ENCODE data around the gene CACNA2D1. TPM values are rescaled to one million over a fixed set of nuclear protein-coding genes. Genes with fewer than 3 reads are reported as not detected.

Gene CACNA2D1
- total RNA-seq, 1 donor from 2014 or later = not detected

DNA sequence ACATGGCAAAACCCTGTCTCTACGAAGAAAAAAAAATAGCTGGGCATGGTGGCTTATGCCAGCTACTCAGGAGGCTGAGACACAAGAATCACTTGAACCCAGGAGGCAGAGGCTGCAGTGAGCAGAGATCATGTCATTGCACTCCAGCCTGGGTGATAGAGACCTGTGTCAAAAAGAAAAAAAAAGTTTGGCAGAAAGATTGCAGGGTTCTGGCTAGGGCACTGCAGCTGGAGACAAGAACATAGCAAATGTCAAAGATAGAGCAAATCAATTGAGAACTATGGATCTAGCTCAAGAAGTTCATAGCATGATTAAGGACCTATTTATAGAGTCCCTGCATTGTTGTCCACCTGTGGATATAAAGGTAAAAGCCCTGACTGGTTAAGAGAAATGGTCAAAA is 79.5 kb downstream of the CACNA2D1 start:
- Mint-ChIP-seq H3K36me3 (ENCODE audit: low read depth) (no peaks in the 10 kb centered on the region), H3K4me3 (no peak overlapping the region), H3K27me3 (no peaks in the 10 kb centered on the region), H3K27ac (no peak overlapping the region), H3K9me3 (no peaks in the 10 kb centered on the region), H3K4me1 (no peaks in the 10 kb centered on the region)
- no peak for DNase-seq
- intact Hi-C loops (cut with micrococcal nuclease) = no loop called here

DNA sequence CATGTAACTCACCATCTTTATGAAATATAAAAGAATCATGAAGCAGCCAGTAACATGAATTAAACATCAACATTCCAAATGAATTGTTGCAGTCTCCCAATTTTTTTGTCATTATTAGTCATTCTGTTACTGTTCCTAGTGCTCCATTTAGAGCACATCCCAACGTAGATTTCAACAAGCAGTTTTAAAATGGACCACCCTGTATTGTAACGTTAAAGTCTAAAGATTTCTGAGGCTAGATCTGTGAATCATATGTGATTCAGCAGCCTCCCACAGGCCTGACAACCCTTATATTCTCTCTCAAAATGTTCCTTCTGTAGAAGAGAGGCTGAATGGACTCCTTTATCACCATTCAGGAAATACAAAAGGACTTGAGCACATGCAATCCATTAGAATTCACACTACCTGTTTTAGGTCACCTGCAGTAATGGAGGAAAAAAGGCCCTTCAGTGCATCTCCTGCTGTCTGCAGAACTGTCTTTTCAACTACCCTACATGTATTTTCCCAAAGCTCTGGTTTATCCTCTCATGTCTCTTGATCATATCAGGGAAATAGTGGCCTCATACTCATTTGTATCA is 81.4 kb downstream of the CACNA2D1 start:
- Mint-ChIP-seq H3K9me3 (no peaks in the 10 kb centered on the region), H3K36me3 (ENCODE audit: low read depth) (no peaks in the 10 kb centered on the region), H3K27me3 (no peaks in the 10 kb centered on the region)

DNA sequence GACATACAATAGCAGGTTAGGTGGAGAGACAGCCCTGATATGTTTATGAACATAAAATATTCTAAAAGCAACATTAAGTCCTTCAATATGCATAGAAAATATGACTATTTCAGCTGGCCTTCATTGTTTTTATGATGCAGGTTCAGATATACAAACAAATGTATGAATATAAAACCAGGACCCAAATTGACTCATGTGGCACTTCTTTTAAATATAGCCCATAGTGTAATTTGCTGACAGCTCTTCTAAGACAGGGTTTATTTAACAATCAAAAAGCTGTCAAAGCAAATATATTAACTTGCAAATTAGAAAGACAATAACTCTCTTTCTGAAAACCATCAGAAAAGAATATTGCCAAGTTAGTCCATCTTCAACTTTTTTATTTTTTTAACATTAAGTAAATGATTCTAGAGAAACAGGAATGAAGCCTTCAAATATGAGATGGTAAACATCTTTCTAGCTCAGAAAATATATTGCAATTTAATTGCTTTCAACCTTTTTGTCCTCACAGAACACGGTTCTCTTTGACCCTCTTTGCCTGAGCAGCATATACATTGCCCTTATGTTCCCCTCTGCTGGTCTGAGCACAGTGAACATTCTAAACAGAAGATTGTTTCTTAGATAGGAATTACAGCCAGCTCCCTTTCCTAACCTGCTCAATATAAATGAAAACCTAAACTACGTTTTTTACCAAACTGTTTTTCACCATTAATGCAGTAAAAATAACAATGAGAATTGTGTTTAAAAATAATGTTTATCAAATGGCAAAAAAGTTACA is 82.8 kb downstream of the CACNA2D1 start:
- Mint-ChIP-seq H3K4me1 (no peaks in the 10 kb centered on the region), H3K27ac (no peak overlapping the region), H3K36me3 (ENCODE audit: low read depth) (no peaks in the 10 kb centered on the region), H3K4me3 (no peak overlapping the region), H3K9me3 (no peaks in the 10 kb centered on the region), H3K27me3 (no peaks in the 10 kb centered on the region)
- intact Hi-C loops (cut with micrococcal nuclease) = no loop called here
- DNase-seq = no peak

More for the DNA sequence above, 81.4 kb downstream of the CACNA2D1 start:
- intact Hi-C loops (cut with micrococcal nuclease) = no loop called here
- no peak overlapping the region for H3K4me3 Mint-ChIP-seq
- H3K27ac Mint-ChIP-seq = no peak overlapping the region
- DNase-seq = no peak
- H3K4me1 Mint-ChIP-seq = no peaks in the 10 kb centered on the region

DNA sequence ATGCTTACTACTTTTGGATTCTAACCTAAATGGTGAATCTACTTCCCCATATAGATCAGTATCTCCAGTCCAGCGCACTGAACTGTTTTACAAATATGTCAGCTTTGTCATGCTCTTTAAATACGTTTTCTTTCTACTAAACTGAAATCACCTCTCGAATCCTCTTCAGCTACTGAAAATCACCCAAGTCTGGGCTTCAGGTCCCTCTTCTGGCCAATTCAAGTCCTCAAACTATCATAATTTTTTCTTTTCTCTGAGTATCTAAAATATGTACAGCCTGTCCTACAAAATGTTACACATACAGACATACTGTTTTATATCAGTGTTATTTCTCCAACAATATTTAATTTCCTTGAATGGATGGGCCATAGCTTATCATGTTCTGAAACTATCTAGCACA is 84.2 kb downstream of the CACNA2D1 start:
- Mint-ChIP-seq H3K27me3 (no peaks in the 10 kb centered on the region), H3K4me1 (no peaks in the 10 kb centered on the region), H3K4me3 (no peak overlapping the region), H3K9me3 (no peaks in the 10 kb centered on the region), H3K27ac (no peak overlapping the region), H3K36me3 (ENCODE audit: low read depth) (no peaks in the 10 kb centered on the region)
- intact Hi-C loops (cut with micrococcal nuclease) = no loop called here
- DNase-seq = no peak

DNA sequence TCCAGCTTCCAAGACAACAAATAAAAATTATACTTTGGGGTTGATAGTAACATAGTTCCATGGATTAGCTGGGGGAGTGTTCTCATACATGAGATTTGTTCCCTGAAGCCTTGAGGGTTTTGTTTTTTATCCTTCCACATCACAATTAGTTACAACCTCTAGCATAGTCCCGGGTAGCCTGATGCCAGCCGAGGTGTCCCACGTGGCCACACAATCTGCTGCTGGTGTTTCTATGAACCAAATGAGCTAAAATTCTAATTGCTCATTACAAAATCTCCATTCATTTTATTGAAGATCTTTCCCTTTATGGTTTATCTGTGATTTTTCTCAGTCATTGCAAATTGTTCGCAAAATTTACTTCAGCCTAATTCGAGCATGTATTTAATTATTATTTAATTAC is 84.7 kb downstream of the CACNA2D1 start:
- H3K4me1 Mint-ChIP-seq = no peaks in the 10 kb centered on the region
- intact Hi-C loops (cut with micrococcal nuclease) = no loop called here
- H3K27me3 Mint-ChIP-seq = no peaks in the 10 kb centered on the region
- H3K27ac Mint-ChIP-seq = no peak overlapping the region
- H3K9me3 Mint-ChIP-seq = no peaks in the 10 kb centered on the region
- H3K4me3 Mint-ChIP-seq = no peak overlapping the region
- no peak for DNase-seq
- no peaks in the 10 kb centered on the region for H3K36me3 Mint-ChIP-seq (ENCODE audit: low read depth)

DNA sequence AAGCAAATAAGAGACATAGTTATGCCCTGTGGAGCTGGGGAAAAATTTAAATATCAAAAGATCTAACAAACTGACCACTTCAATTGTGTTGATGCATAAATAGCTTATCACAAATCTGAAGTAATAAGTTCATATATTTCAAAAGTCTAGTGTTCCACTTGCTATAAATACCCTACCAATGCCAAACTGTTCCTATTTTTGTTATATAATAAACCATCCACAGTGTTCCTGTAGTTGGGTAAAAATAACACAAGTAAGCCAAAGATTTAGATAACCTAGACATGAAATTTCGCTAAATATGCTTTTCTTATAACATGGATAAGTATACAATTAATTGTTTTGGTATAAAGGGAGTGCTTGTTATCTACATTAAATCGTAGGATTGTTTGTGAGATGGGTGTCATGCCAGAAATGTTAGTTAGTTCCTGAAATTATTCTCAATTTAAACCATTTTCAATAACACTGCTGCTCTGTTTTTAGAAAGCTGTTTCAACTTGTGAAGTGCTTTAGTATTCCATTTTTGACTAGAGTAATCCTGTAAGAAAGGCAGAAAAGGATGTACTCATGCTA is 85.5 kb downstream of the CACNA2D1 start:
- no peaks in the 10 kb centered on the region for H3K4me1 Mint-ChIP-seq
- intact Hi-C loops (cut with micrococcal nuclease) = no loop called here
- no peaks in the 10 kb centered on the region for H3K27me3 Mint-ChIP-seq
- no peaks in the 10 kb centered on the region for H3K36me3 Mint-ChIP-seq (ENCODE audit: low read depth)
- no peak overlapping the region for H3K27ac Mint-ChIP-seq
- no peak overlapping the region for H3K4me3 Mint-ChIP-seq
- DNase-seq = no peak
- H3K9me3 Mint-ChIP-seq = no peaks in the 10 kb centered on the region

DNA sequence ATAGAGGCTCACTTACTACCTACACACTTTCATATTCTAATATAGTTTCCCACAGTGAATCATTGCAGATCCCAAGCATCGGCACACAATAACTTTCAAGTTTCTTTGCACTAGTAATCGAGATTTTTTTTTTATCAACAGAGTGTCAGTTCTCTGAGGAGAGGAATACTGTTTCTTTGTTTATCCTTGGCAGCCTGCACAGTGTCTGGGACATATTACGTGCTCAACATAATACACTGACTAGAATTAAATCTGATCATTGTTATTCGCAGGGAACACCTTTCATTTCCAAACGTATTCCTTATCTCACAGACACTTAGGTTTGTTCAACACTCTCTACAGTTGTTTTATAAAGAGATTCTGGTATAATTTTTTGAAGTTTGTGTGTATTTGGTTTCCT is 95.3 kb downstream of the CACNA2D1 start:
- Mint-ChIP-seq H3K27ac (no peak overlapping the region), H3K4me1 (no peaks in the 10 kb centered on the region), H3K36me3 (ENCODE audit: low read depth) (no peaks in the 10 kb centered on the region), H3K9me3 (no peaks in the 10 kb centered on the region), H3K27me3 (no peaks in the 10 kb centered on the region), H3K4me3 (no peak overlapping the region)
- no peak for DNase-seq
- intact Hi-C loops (cut with micrococcal nuclease) = no loop called here

DNA sequence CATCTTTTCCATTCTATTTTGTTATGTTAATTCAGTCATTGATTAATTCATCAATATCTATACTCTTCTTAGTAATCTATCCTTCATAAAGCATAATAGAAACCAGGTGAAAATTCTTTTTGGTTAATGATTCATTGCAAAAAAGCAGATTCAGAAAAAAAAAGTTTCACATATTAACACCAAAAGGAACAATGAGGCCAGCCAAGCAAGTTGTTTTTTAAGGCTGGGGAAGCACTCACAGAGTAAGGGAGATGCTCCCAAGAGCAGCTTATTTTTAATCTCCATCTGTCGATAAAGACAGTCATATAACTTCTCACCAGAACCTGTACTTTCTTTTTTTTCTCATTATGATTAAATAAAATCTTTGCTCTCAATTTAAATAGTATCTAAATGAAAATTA is 95.8 kb downstream of the CACNA2D1 start:
- H3K27me3 Mint-ChIP-seq = no peaks in the 10 kb centered on the region
- intact Hi-C loops (cut with micrococcal nuclease) = no loop called here
- no peaks in the 10 kb centered on the region for H3K4me1 Mint-ChIP-seq
- H3K36me3 Mint-ChIP-seq (ENCODE audit: low read depth) = no peaks in the 10 kb centered on the region
- H3K27ac Mint-ChIP-seq = no peak overlapping the region
- no peak for DNase-seq
- no peaks in the 10 kb centered on the region for H3K9me3 Mint-ChIP-seq
- H3K4me3 Mint-ChIP-seq = no peak overlapping the region

DNA sequence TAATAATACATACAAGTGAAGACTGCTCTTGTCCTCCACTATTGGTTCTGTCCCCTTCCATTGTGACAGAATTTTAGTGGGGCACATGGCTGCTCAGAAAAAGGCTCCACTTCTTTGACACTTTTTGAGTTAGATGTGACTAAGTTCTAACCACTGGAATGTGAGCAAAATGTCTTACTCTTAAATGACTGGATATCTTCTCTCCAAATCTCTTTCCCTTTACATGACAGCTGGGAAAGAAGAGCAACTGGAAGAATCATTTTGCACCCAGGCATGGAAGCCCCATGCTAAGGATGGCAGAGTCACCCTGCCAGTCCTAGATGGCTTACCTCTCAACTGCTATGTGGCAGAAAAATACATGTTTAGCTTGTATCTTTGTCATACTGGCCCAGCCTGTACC is 97.7 kb downstream of the CACNA2D1 start:
- no peaks in the 10 kb centered on the region for H3K27me3 Mint-ChIP-seq
- no peaks in the 10 kb centered on the region for H3K36me3 Mint-ChIP-seq (ENCODE audit: low read depth)
- H3K4me1 Mint-ChIP-seq = no peaks in the 10 kb centered on the region
- H3K4me3 Mint-ChIP-seq = no peak overlapping the region
- intact Hi-C loops (cut with micrococcal nuclease) = no loop called here
- DNase-seq = no peak
- H3K27ac Mint-ChIP-seq = no peak overlapping the region
- H3K9me3 Mint-ChIP-seq = no peaks in the 10 kb centered on the region

DNA sequence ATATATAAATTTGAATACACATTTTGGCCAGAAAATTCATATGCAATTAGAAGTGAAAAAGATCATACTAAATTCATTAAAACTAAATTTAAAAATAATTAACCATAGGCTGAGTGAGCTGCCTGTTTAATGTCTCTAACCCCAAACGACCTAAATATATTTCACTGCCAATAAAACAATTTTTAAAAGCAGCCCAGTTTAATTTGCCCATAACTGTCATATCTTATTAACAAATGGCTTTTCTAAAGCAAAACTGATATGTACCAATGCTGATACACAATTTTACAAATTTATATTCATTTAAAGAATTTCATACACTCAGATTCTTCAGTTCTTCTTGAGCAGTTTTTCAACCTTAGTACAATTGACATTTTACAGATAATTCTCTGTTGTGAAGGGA is 99.9 kb downstream of the CACNA2D1 start:
- no peaks in the 10 kb centered on the region for H3K4me1 Mint-ChIP-seq
- intact Hi-C loops (cut with micrococcal nuclease) = no loop called here
- H3K27me3 Mint-ChIP-seq = no peaks in the 10 kb centered on the region
- no peaks in the 10 kb centered on the region for H3K9me3 Mint-ChIP-seq
- H3K27ac Mint-ChIP-seq = no peak overlapping the region
- no peak overlapping the region for H3K4me3 Mint-ChIP-seq
- DNase-seq = no peak
- no peaks in the 10 kb centered on the region for H3K36me3 Mint-ChIP-seq (ENCODE audit: low read depth)

DNA sequence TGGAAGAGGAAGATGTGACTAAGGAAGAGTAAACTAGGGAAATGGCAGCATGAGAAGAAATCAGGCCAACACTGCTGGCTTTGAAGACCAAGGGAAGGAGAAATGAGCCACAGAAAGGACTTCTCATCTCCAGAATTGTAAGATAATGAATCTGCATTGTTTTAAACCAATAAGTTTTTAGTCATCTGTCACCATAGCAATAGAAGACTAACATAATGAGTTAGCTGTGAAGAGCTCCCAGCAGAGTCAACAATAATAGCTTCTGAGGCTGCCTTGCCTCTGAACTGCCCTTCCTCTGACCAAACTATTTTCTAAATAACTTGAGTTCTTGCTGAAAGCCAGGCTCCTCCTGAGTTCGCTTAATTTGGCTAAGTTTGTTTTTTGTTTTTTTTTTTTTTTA is 103.6 kb downstream of the CACNA2D1 start:
- no peaks in the 10 kb centered on the region for H3K36me3 Mint-ChIP-seq (ENCODE audit: low read depth)
- H3K4me1 Mint-ChIP-seq = no peaks in the 10 kb centered on the region
- no peak overlapping the region for H3K27ac Mint-ChIP-seq
- H3K4me3 Mint-ChIP-seq = no peak overlapping the region
- no peaks in the 10 kb centered on the region for H3K27me3 Mint-ChIP-seq
- no peak for DNase-seq
- intact Hi-C loops (cut with micrococcal nuclease) = no loop called here
- H3K9me3 Mint-ChIP-seq = no peaks in the 10 kb centered on the region

DNA sequence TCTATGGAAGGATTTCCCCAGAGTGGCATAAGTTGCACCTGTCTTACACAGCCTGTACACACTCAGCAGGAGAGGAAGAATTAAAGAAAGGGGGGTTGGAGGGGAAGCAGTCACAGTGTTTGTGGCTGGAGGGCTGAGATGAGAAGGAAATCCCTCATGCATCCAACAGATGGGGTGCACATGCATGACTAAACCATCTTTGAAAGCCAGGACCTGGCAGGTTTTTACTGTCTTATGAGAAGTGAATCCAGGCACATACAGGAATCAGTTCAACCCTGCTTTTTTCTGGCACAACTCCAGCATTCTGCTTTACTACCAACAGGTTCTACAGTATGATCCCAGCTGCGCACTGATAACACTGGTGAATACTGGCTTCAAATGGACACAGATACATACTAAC is 107.7 kb downstream of the CACNA2D1 start:
- Mint-ChIP-seq H3K9me3 (no peaks in the 10 kb centered on the region), H3K4me3 (no peak overlapping the region), H3K27me3 (no peaks in the 10 kb centered on the region), H3K36me3 (ENCODE audit: low read depth) (no peaks in the 10 kb centered on the region), H3K4me1 (no peaks in the 10 kb centered on the region), H3K27ac (no peak overlapping the region)
- DNase-seq = no peak
- intact Hi-C loops (cut with micrococcal nuclease) = no loop called here

DNA sequence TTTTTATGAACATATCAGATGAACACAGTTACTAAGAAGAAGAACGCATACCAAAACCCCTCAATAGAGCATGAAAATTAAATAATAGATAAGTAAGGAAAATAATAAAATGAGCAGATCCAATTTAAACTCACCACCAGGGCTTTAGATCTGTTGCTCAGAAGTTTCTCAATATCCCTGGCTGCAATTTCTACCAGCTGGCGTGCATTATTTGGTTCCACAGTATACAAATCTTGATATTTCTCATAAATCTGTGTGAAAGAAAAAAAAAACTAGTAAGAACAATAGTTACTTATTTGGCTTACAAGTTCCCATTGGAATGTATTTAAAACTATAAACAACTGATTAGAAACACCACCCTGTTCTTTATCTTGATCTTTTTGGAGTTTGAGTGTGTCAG is 108.6 kb downstream of the CACNA2D1 start:
- no peaks in the 10 kb centered on the region for H3K4me1 Mint-ChIP-seq
- no peak overlapping the region for H3K4me3 Mint-ChIP-seq
- no peaks in the 10 kb centered on the region for H3K36me3 Mint-ChIP-seq (ENCODE audit: low read depth)
- no peak for DNase-seq
- intact Hi-C loops (cut with micrococcal nuclease) = no loop called here
- H3K27ac Mint-ChIP-seq = no peak overlapping the region
- no peaks in the 10 kb centered on the region for H3K9me3 Mint-ChIP-seq
- H3K27me3 Mint-ChIP-seq = no peaks in the 10 kb centered on the region

DNA sequence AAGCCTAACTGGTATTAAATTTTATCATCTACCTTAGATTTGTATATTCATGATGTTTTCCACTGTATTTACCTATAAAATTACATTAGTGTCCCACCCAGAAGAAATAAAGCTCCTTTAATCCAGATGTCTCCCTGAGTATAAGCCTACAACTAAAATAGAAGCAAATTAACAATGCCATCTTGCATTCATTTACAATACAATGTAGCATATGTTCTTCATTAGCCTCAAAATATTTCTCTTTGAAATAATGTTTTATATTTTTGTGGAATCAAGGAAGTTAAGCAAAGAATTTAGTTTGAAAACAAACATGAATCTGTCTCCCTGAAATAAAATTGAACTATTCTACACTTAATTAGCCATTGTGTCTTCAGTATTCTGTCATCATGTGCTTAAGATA is 112.3 kb downstream of the CACNA2D1 start:
- H3K4me1 Mint-ChIP-seq = no peaks in the 10 kb centered on the region
- intact Hi-C loops (cut with micrococcal nuclease) = no loop called here
- no peaks in the 10 kb centered on the region for H3K9me3 Mint-ChIP-seq
- no peak overlapping the region for H3K4me3 Mint-ChIP-seq
- no peaks in the 10 kb centered on the region for H3K27me3 Mint-ChIP-seq
- H3K27ac Mint-ChIP-seq = no peak overlapping the region
- no peak for DNase-seq
- H3K36me3 Mint-ChIP-seq (ENCODE audit: low read depth) = no peaks in the 10 kb centered on the region
